Effector memory CD4-positive, alpha-beta T cell (primary cell): ENCODE measurements around the gene NRG2.

Experiments
- DNase-seq, 3 donors: peaks; one replicate each; pipeline ENCODE4 v3.0.0-alpha.2; 2020
- H3K27ac ChIP-seq: 2 replicates; pipeline ENCODE4 v1.7.0; 2013; ENCODE audit warnings: mild to moderate bottlenecking, low read length, moderate library complexity; ENCODE audit not compliant: insufficient read depth, poor library complexity, severe bottlenecking
- H3K27me3 ChIP-seq: replicated peaks from 2 replicates; pipeline ENCODE4 v1.7.0; 2013; ENCODE audit warnings: mild to moderate bottlenecking, low read length; ENCODE audit not compliant: insufficient read depth, control insufficient read depth, poor library complexity, severe bottlenecking
- H3K36me3 ChIP-seq: 2 replicates; pipeline ENCODE4 v1.7.0; 2013; ENCODE audit warnings: mild to moderate bottlenecking, low read length, moderate library complexity; ENCODE audit not compliant: control insufficient read depth, insufficient read depth
- H3K4me1 ChIP-seq: 2 replicates; pipeline ENCODE4 v1.7.0; 2013; ENCODE audit warnings: low read length, mild to moderate bottlenecking; ENCODE audit not compliant: control insufficient read depth, insufficient read depth, poor library complexity, severe bottlenecking
- H3K4me3 ChIP-seq: 2 replicates; pipeline ENCODE4 v1.7.0; 2013; ENCODE audit warnings: low read length, low read depth, mild to moderate bottlenecking; ENCODE audit not compliant: insufficient read depth, poor library complexity, severe bottlenecking
- H3K9me3 ChIP-seq: 2 replicates; pipeline ENCODE4 v1.7.0; 2013; ENCODE audit warnings: mild to moderate bottlenecking, low read length, moderate library complexity; ENCODE audit not compliant: control insufficient read depth

NRG2 gene

GRCh38 chr5:139882961-139883539, 160.0 kb downstream of the NRG2 start:
- Histone ChIP-seq H3K36me3 (no peaks in the 10 kb centered on the region), H3K9me3 (no peaks in the 10 kb centered on the region), H3K27me3 (no peaks in the 10 kb centered on the region), H3K4me1 (no peaks in the 10 kb centered on the region), H3K27ac (no peak overlapping the region), H3K4me3 (no peak overlapping the region)
- no peak for DNase-seq

GRCh38 chr5:139882316-139882715, 160.8 kb downstream of the NRG2 start:
- no peaks in the 10 kb centered on the region for H3K36me3 ChIP-seq
- H3K27me3 ChIP-seq, result no peaks in the 10 kb centered on the region
- no peak for DNase-seq
- H3K4me1 ChIP-seq, result no peaks in the 10 kb centered on the region
- no peaks in the 10 kb centered on the region for H3K9me3 ChIP-seq
- no peak overlapping the region for H3K4me3 ChIP-seq
- no peak overlapping the region for H3K27ac ChIP-seq

- Histone ChIP-seq H3K27ac (no peak overlapping the region), H3K4me1 (no peaks in the 10 kb centered on the region), H3K9me3 (no peaks in the 10 kb centered on the region), H3K4me3 (no peak overlapping the region), H3K36me3 (no peaks in the 10 kb centered on the region), H3K27me3 (no peaks in the 10 kb centered on the region)
- DNase-seq, result no peak
Observed at GRCh38 chr5:139881143-139881733, 161.9 kb downstream of the NRG2 start.

- H3K4me1 ChIP-seq, result no peaks in the 10 kb centered on the region
- no peaks in the 10 kb centered on the region for H3K9me3 ChIP-seq
- H3K36me3 ChIP-seq, result no peaks in the 10 kb centered on the region
- no peak overlapping the region for H3K4me3 ChIP-seq
- H3K27ac ChIP-seq, result no peak overlapping the region
- H3K27me3 ChIP-seq, result no peaks in the 10 kb centered on the region
- no peak for DNase-seq
Observed at GRCh38 chr5:139880416-139881142, 162.5 kb downstream of the NRG2 start.

- no peak for DNase-seq
- Histone ChIP-seq H3K9me3 (no peaks in the 10 kb centered on the region), H3K27me3 (no peaks in the 10 kb centered on the region), H3K27ac (no peak overlapping the region), H3K36me3 (no peaks in the 10 kb centered on the region), H3K4me1 (no peaks in the 10 kb centered on the region), H3K4me3 (no peak overlapping the region)
Observed at GRCh38 chr5:139878093-139878492, 165.0 kb downstream of the NRG2 start.

DNA sequence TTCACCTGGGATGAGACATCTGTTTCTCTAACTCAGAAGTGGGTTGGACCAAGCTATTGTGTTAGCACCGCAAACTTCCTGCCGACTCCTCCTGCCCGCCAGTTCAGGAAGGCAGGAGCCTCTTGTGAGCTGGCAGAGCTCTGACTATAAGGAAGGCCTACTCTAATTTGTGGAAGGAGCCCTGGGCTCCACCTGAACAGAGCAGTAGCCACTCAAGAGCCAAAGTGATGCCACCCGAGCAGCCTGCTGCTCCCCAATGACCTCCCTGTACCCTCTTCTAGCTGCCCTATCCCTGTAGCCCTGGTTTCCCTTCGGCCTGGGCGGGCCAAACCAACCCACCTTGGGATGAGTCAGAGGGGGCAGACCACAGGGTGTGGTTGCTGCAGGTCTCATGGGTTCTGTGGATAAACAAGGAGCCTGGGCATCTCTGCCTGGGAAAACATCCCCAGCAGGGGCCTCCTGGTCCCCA, 165.9 kb downstream of the NRG2 start:
- H3K36me3 ChIP-seq, result no peaks in the 10 kb centered on the region
- DNase-seq, result no peak
- no peaks in the 10 kb centered on the region for H3K4me1 ChIP-seq
- H3K9me3 ChIP-seq, result no peaks in the 10 kb centered on the region
- H3K27ac ChIP-seq, result no peak overlapping the region
- no peaks in the 10 kb centered on the region for H3K27me3 ChIP-seq
- no peak overlapping the region for H3K4me3 ChIP-seq

- DNase-seq, result no peak
- Histone ChIP-seq H3K4me1 (no peaks in the 10 kb centered on the region), H3K36me3 (no peaks in the 10 kb centered on the region), H3K27me3 (no peaks in the 10 kb centered on the region), H3K4me3 (no peak overlapping the region), H3K9me3 (no peaks in the 10 kb centered on the region), H3K27ac (no peak overlapping the region)
Observed at GRCh38 chr5:139875957-139876356, 167.1 kb downstream of the NRG2 start.

DNA sequence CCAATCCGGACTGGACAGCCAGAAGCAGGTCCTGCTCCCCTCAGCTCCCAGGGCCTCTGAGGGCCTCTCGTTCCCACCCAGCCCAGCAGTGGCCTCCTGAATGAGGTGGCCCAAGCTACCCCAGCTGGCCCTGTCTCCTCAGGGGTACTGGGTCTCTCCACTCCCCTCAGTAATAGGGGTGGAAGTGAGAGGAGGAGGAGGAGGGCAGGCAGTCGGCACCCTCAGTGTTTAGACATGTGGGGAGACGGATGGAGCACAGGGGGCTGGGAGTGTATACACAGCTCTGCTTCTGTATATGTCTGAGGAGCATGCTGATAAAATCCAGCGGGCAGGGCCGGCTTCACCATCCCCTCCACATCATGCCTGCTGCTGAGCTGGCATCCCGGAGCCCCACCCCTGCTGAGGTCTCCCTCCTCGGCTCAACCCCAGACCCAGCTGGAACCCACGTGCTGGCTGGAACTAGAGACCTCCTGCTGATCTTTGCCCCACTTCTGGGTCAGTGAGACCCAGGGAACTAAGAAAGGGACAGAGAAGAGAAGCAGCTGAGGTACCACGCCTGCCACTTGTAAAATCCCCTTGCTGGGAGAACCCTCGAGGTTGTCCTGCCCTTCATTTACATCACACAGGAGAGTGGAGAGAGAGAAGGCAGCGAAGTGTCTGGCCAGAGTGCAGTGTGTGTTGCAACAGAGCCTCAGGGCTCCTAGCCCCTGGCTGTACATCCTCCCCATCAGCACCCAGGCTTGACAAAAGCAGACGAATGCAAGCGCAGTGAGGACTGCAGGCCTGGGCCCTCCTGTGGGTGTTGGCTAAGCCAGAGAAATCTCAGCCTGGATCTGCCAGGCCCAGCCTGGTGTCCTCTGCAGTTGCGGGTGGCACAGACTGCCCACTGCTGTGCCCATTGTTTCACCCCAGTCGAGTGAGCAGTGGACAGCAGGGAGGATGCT, 170.0 kb downstream of the NRG2 start:
- H3K9me3 ChIP-seq, result no peaks in the 10 kb centered on the region
- no peaks in the 10 kb centered on the region for H3K4me1 ChIP-seq
- no peak overlapping the region for H3K27ac ChIP-seq
- no peak overlapping the region for H3K4me3 ChIP-seq
- DNase-seq, result no peak
- H3K36me3 ChIP-seq, result no peaks in the 10 kb centered on the region
- no peaks in the 10 kb centered on the region for H3K27me3 ChIP-seq

DNA sequence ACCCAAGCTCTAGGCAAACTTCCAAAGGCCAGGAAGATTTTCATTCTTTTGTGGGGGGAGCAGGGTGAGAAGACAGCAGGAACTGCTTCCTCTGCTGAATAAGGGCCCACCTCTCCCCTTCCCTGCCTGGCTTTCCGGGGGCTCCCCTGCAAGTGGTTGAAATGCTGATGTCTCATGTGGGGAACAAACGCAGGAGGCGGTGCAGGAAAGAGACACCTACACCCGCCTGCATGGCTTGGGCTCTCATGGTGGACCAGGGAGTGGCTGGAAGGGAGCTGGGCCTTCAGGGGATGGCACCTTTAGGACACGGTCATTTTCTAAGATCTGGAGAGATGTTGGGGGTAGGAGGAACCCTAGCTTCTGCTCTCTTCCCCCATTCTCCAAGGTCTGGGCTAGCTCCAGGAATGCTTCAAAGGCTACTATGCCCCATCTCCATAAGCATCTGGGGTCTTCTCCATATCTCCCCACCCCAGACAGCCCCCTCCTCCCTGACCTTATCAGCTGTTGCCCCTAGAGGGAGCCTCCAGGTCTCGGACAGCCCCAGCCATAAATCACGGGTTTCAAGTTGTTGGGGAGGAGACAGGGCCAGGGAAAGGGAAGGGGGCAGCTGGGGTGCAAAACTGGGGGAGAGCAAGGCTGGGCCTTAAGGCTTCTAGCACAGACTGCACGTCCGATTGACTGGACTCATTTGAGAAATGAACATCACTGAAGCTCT, 170.9 kb downstream of the NRG2 start:
- H3K4me1 ChIP-seq, result no peaks in the 10 kb centered on the region
- H3K27ac ChIP-seq, result no peak overlapping the region
- no peak for DNase-seq
- no peaks in the 10 kb centered on the region for H3K36me3 ChIP-seq
- no peaks in the 10 kb centered on the region for H3K9me3 ChIP-seq
- H3K4me3 ChIP-seq, result no peak overlapping the region
- H3K27me3 ChIP-seq, result no peaks in the 10 kb centered on the region
